Body of pancreas (tissue), 4 donors: ENCODE data around the gene CXCL12. TPM values are rescaled to one million over a fixed set of nuclear protein-coding genes. Genes with fewer than 3 reads are reported as not detected.
A peak's percentile ranks its signal among the peaks of the same experiment; 100 is the strongest.

ENCODE experiments used
- ATAC-seq: fragments of 150-250 bp; one replicate; pipeline ENCODE4 v1.9.1; 2016
- DNase-seq, 4 donors: peaks; one replicate each; pipeline ENCODE4 v3.0.0-alpha.2; 2019
- H3K27ac ChIP-seq, 4 donors: fragments of 200-600 bp; sonication (generic); 1 replicate in 3 of 4; 2 replicates in 1 of 4; pipeline versions ENCODE4 v1.5.1 to v1.6.1; 2016 to 2019; ENCODE audit warnings: mild to moderate bottlenecking in 1 of 4, mixed read lengths in 1 of 4, moderate library complexity in 1 of 4
- H3K27me3 ChIP-seq, 2 donors: fragments of 200-600 bp; sonication (generic); one replicate each; pipeline ENCODE4 v1.6.0; 2016; ENCODE audit warnings: mild to moderate bottlenecking in 1 of 2
- H3K36me3 ChIP-seq, 2 donors: fragments of 200-600 bp; sonication (generic); replicated peaks in 1 of 2; 2 replicates each; pipeline ENCODE4 v1.5.1; 2016; ENCODE audit warnings: low read depth in 2 of 2; ENCODE audit not compliant: insufficient read depth in 1 of 2
- H3K4me1 ChIP-seq: fragments of 200-600 bp; sonication (generic); one replicate; pipeline ENCODE4 v1.6.0; 2016
- H3K4me3 ChIP-seq, 2 donors: fragments of 200-600 bp; sonication (generic); 1 replicate in 1 of 2; 2 replicates in 1 of 2; pipeline ENCODE4 v1.5.1; 2016 to 2019
- H3K9me3 ChIP-seq, 3 donors: fragments of 200-600 bp; sonication (generic); 1 replicate in 2 of 3; 2 replicates in 1 of 3; pipeline ENCODE4 v1.5.1; 2016
- POLR2A ChIP-seq, 3 donors: fragments of 450-650 bp; IDR thresholded peaks; one replicate each; pipeline ENCODE4 v1.6.1; 2016; ENCODE audit warnings: antibody characterized with exemption in 3 of 3, mild to moderate bottlenecking in 2 of 3
- WGBS, 2 donors: methylation state at CpG; one replicate each; pipeline ENCODE4 v1.1.5; 2017; 5-methylcytosine and 5-hydroxymethylcytosine counted together
- intact Hi-C: fragments of 100-400 bp; cut with DNase I; formaldehyde crosslinking; loops from one replicate; pipeline ENCODE4 v1.15.1; 2023
- total RNA-seq, 2 donors: library from RNA; depleted of rRNA; stranded (reverse); fragments of >200 nt; gene quantifications; one replicate each; pipeline ENCODE4 v1.1.0, GENCODE V29; 2016
- TF ChIP-seq, protein P1 (sequence below), 7 experiments: fragments of 450-650 bp in 4 of 7; fragments of 200-600 bp in 3 of 7; sonication (generic) in 3 of 7; IDR thresholded peaks; one replicate each; pipeline ENCODE4 v1.5.1; 2016 to 2019; ENCODE audit warnings: antibody characterized with exemption in 7 of 7

Gene CXCL12
- total RNA-seq, 2 donors from 2014 or later, result 93.7 to 158 TPM

DNA sequence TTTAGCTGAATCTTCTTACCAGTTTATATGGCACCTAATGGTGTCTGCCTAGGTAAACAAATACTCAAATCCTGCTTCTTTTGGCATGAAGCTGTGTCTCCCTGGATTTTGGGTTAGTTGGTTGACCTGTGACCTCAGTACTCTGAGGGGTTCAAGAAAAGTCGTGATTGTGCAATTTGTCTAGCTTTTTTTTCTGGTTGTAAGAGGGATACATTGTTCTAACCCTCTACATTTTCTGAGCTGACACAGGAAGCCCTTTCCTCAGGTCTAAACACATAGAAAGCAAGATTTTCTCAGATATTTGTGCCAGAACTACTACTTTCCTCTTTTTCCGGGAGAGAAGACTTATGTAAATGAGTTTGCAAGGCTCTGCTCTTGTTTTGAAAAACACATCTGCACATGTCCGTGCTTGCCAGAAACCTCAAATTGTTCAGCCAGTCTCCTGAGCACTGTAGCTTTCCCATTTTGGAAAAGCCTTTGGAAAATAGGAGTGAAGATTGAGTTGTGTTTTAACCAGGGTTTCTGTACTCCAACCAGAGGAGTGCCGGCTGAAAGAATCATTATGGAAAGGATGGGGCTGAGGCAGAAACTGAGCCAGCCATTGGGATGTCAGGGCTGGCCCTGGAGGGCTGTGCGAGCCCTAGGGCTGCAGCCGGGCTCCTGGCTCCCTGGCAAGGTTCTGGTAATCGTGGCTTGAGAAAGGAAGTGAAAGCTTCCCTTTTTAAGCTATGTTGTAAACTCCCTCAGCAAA, 31.3 kb upstream of the CXCL12 start:
- H3K27me3 ChIP-seq, result no peaks in the 10 kb centered on the region
- DNase-seq (no peak), ATAC-seq (no peak)
- intact Hi-C loops, result no loop called here
- peak overlapping the region in 2 of 4 donors; percentile 6 to 50 for H3K27ac ChIP-seq
- 28 to 33% methylated on average over 7 of the region's 7 CpGs for WGBS, 2 donors
- no peaks in the 10 kb centered on the region for H3K9me3 ChIP-seq
- no peak overlapping the region for H3K4me3 ChIP-seq
- TF ChIP-seq, protein P1, sequence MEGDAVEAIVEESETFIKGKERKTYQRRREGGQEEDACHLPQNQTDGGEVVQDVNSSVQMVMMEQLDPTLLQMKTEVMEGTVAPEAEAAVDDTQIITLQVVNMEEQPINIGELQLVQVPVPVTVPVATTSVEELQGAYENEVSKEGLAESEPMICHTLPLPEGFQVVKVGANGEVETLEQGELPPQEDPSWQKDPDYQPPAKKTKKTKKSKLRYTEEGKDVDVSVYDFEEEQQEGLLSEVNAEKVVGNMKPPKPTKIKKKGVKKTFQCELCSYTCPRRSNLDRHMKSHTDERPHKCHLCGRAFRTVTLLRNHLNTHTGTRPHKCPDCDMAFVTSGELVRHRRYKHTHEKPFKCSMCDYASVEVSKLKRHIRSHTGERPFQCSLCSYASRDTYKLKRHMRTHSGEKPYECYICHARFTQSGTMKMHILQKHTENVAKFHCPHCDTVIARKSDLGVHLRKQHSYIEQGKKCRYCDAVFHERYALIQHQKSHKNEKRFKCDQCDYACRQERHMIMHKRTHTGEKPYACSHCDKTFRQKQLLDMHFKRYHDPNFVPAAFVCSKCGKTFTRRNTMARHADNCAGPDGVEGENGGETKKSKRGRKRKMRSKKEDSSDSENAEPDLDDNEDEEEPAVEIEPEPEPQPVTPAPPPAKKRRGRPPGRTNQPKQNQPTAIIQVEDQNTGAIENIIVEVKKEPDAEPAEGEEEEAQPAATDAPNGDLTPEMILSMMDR (IDR thresholded peaks at IDR 0.05), result no peak
- no peak for TF ChIP-seq POLR2A (IDR thresholded peaks at IDR 0.05)
- peaks cover 21% of the 10 kb centered on the region for H3K4me1 ChIP-seq
- H3K36me3 ChIP-seq, result no peaks in the 10 kb centered on the region

- 94 to 98% methylated on average over 2 of the region's 2 CpGs for WGBS, 2 donors
- Histone ChIP-seq H3K27ac (no peak overlapping the region), H3K36me3 (no peaks in the 10 kb centered on the region), H3K9me3 (no peaks in the 10 kb centered on the region), H3K4me3 (no peak overlapping the region), H3K27me3 (no peaks in the 10 kb centered on the region), H3K4me1 (peaks cover 19% of the 10 kb centered on the region)
- TF ChIP-seq, protein P1 (IDR thresholded peaks at IDR 0.05), result no peak
- TF ChIP-seq POLR2A (IDR thresholded peaks at IDR 0.05), result no peak
- no peak for ATAC-seq
- DNase-seq, result no peak
- intact Hi-C loops, result no loop called here
Observed at GRCh38 chr10:44415121-44415520, 30.2 kb upstream of the CXCL12 start.

DNA sequence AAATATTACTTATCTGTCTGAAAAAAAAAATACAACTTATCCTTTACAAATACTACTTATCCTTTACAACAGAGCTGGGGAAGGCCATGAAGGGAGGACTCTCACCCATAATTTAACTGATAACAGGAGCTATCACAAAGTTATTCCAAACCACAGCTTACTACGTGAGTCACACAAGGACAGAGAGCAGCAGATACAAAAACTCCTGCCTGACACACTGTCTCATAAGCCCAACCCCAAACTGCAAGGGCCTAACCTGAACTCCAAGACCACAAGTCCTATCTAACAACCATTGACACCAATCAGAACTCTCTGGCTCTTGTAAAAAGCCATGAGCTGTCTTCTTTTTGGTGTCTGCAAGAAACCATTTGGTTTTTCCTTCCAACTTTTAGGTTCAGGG, 28.5 kb upstream of the CXCL12 start:
- WGBS, 2 donors, result 56 to 94% methylated on average over 1 of the region's 1 CpG
- ATAC-seq (no peak), DNase-seq (no peak)
- Histone ChIP-seq H3K9me3 (no peaks in the 10 kb centered on the region), H3K4me3 (no peak overlapping the region), H3K4me1 (peaks cover 12% of the 10 kb centered on the region), H3K36me3 (no peaks in the 10 kb centered on the region), H3K27ac (no peak overlapping the region), H3K27me3 (no peaks in the 10 kb centered on the region)
- TF ChIP-seq, protein P1 (IDR thresholded peaks at IDR 0.05), result no peak
- TF ChIP-seq POLR2A (IDR thresholded peaks at IDR 0.05), result no peak
- intact Hi-C loops, result no loop called here

- TF ChIP-seq, protein P1 (IDR thresholded peaks at IDR 0.05), result no peak
- no peak for TF ChIP-seq POLR2A (IDR thresholded peaks at IDR 0.05)
- intact Hi-C loops, result no loop called here
- ATAC-seq (no peak), DNase-seq (no peak)
- Histone ChIP-seq H3K9me3 (no peaks in the 10 kb centered on the region), H3K27ac (no peak overlapping the region), H3K27me3 (no peaks in the 10 kb centered on the region), H3K4me1 (peaks cover 4% of the 10 kb centered on the region), H3K36me3 (no peaks in the 10 kb centered on the region), H3K4me3 (no peak overlapping the region)
- 80 to 91% methylated on average over 5 of the region's 5 CpGs for WGBS, 2 donors
Observed at GRCh38 chr10:44411251-44411650, 26.4 kb upstream of the CXCL12 start.
